K562 (cell line): ENCODE measurements around the gene C1R. TPM values are rescaled to one million over a fixed set of nuclear protein-coding genes. Genes with fewer than 3 reads are reported as not detected.
A peak's percentile ranks its signal among the peaks of the same experiment; 100 is the strongest.

Experiments
- ADNP ChIP-seq: fragments of 200-800 bp; sonication (Bioruptor generic); IDR thresholded peaks from 2 replicates; pipeline ENCODE4 v1.6.1; 2016; ENCODE audit warnings: missing genetic modification characterization, missing compliant biosample characterization
- ARHGAP35 ChIP-seq: fragments of 450-650 bp; IDR thresholded peaks from 2 replicates; pipeline ENCODE4 v1.6.1; 2018; ENCODE audit not compliant: partially characterized antibody
- BACH1 ChIP-seq: fragments of 200-800 bp; sonication (Bioruptor generic); IDR thresholded peaks from 2 replicates; pipeline ENCODE4 v1.6.1; 2016; ENCODE audit warnings: missing genetic modification characterization, missing compliant biosample characterization
- E2F3 ChIP-seq: fragments of 250-450 bp; sonication (Bioruptor Pico); IDR thresholded peaks from 2 replicates; pipeline ENCODE4 v1.4.0; 2020; ENCODE audit warnings: mild to moderate bottlenecking
- PBX2 ChIP-seq, 2 experiments: IDR thresholded peaks in 1 of 2; conservative IDR thresholded peaks in 1 of 2; 2 replicates each; pipeline ENCODE4 v1.6.1; 2016; ENCODE audit warnings: low read depth in 2 of 2, mild to moderate bottlenecking in 1 of 2, missing compliant biosample characterization in 1 of 2, missing genetic modification characterization in 1 of 2, moderate library complexity in 1 of 2
- TAF7 ChIP-seq: fragments of 450-650 bp; IDR thresholded peaks from 2 replicates; pipeline ENCODE4 v1.6.1; 2016; ENCODE audit warnings: missing genetic modification characterization, missing compliant biosample characterization
- TEAD1 ChIP-seq, 2 experiments: fragments of 450-650 bp in 1 of 2; sonication (generic) in 1 of 2; formaldehyde crosslinking; IDR thresholded peaks; 2 replicates each; pipeline versions ENCODE4 v1.4.0 to v1.8.0; 2020 to 2022; ENCODE audit warnings: mild to moderate bottlenecking in 2 of 2, missing genetic modification reagents in 1 of 2
- ZBTB26 ChIP-seq: fragments of 450-650 bp; formaldehyde crosslinking; IDR thresholded peaks from 2 replicates; pipeline ENCODE4 v1.4.0; 2022; ENCODE audit warnings: missing genetic modification characterization
- ZFP30 ChIP-seq: fragments of 250-450 bp; sonication (Bioruptor Pico); IDR thresholded peaks from 2 replicates; pipeline ENCODE4 v1.8.0; 2022; ENCODE audit warnings: moderate library complexity, mild to moderate bottlenecking, inconsistent platforms, borderline replicate concordance
- ZNF3 ChIP-seq: fragments of 250-450 bp; sonication (Bioruptor Pico); IDR thresholded peaks from 2 replicates; pipeline ENCODE4 v1.5.0; 2021; ENCODE audit warnings: mild to moderate bottlenecking, moderate library complexity
- polyA plus RNA-seq, 8 experiments: library from polyadenylated mRNA; depleted of rRNA in 4 of 8; stranded (reverse) in 5 of 8; unstranded in 3 of 8; fragments of >200 nt; fragmentation: Nextera tagmentation in 2 of 8; fragmentation: Illumina TruSeq in 1 of 8; extraction: Ambion mirVana in 2 of 8; extraction: Trizol in 1 of 8; gene quantifications; 2 replicates each; pipeline versions ENCODE4 v1.2.1 to v1.2.3, GENCODE V29; 2011 to 2014; ENCODE audit warnings: inconsistent platforms in 1 of 8, missing spikeins in 1 of 8
- total RNA-seq, 7 experiments: library from RNA; depleted of rRNA in 6 of 7; stranded (reverse); fragments of >200 nt in 6 of 7; fragmentation: Illumina TruSeq in 2 of 7; extraction: Trizol in 2 of 7; gene quantifications; 2 replicates each; pipeline versions ENCODE4 v1.2.1 to v1.2.3, GENCODE V29; 2011 to 2021; ENCODE audit warnings: low replicate concordance in 1 of 7
- TF ChIP-seq, protein P1 (sequence below): fragments of 250-450 bp; sonication (Bioruptor Pico); IDR thresholded peaks from 2 replicates; pipeline ENCODE4 v1.4.0; 2020
- TF ChIP-seq, protein P2 (sequence below): fragments of 450-650 bp; IDR thresholded peaks from 2 replicates; pipeline ENCODE4 v1.6.1; 2016; ENCODE audit warnings: antibody characterized with exemption
- TF ChIP-seq, protein P3 (sequence below), 3 experiments: IDR thresholded peaks in 2 of 3; conservative IDR thresholded peaks in 1 of 3; 2 replicates each; pipeline ENCODE4 v1.5.1; 2011 to 2012; ENCODE audit warnings: low read length in 3 of 3, mild to moderate bottlenecking in 3 of 3, control low read depth in 2 of 3, improper control_type of control experiment in 1 of 3, inconsistent platforms in 1 of 3, low read depth in 1 of 3, mixed read lengths in 1 of 3, moderate library complexity in 1 of 3; ENCODE audit not compliant: insufficient read depth in 2 of 3

The C1R gene
- total and polyA plus RNA-seq, 9 of the 15 experiments (the other 6 are each of a cell fraction or from before 2014, with no cell fraction given) = 0.07 to 1.0 (median 0.33) TPM; not detected in 1

DNA sequence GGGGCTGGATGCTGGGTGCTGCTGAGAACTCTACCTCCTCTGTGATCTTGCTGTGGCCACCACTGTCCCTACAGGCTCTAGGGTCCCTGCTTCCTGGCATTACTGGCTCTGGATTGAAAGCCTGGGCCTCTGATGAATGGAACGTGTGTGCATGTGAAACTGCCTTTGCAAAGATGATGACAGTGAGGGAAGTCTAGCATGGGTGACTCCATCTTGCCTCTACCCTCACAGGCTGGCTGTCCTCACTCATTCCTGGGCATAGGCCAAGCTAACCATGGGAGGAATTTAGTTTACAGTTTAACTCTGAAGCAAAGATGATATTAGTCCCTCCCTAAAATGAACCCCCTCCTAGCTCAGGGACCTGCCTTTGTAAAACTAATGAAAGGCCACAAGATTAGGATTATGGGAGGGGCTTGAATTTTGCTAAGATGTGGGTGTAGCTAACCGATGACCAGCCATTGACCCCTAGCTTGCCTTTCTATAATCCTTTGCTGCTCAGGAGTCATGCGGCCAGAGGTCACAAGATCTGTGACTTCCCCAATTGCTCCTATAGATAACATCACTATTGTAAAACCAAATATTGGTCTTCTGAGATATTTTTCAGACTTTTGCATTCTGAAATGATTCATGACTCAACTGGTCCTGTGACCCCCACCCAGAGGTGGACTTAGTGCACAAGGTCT is 33.9 kb downstream of the C1R start (continued):
- TF ChIP-seq PBX2 (CRISPR knock-in tag; IDR thresholded peaks at IDR 0.05; ENCODE audit: low read depth) = no peak
- TF ChIP-seq PBX2 (tag; conservative IDR thresholded peaks at IDR 0.05; ENCODE audit: low read depth) = peak; percentile 28; the same call in 1 of the 2 replicates
- TF ChIP-seq ADNP (tag) = no peak
- TF ChIP-seq E2F3 (CRISPR knock-in tag) = peak; percentile 78; the same call in 1 of the 2 replicates
- TF ChIP-seq, protein P1, sequence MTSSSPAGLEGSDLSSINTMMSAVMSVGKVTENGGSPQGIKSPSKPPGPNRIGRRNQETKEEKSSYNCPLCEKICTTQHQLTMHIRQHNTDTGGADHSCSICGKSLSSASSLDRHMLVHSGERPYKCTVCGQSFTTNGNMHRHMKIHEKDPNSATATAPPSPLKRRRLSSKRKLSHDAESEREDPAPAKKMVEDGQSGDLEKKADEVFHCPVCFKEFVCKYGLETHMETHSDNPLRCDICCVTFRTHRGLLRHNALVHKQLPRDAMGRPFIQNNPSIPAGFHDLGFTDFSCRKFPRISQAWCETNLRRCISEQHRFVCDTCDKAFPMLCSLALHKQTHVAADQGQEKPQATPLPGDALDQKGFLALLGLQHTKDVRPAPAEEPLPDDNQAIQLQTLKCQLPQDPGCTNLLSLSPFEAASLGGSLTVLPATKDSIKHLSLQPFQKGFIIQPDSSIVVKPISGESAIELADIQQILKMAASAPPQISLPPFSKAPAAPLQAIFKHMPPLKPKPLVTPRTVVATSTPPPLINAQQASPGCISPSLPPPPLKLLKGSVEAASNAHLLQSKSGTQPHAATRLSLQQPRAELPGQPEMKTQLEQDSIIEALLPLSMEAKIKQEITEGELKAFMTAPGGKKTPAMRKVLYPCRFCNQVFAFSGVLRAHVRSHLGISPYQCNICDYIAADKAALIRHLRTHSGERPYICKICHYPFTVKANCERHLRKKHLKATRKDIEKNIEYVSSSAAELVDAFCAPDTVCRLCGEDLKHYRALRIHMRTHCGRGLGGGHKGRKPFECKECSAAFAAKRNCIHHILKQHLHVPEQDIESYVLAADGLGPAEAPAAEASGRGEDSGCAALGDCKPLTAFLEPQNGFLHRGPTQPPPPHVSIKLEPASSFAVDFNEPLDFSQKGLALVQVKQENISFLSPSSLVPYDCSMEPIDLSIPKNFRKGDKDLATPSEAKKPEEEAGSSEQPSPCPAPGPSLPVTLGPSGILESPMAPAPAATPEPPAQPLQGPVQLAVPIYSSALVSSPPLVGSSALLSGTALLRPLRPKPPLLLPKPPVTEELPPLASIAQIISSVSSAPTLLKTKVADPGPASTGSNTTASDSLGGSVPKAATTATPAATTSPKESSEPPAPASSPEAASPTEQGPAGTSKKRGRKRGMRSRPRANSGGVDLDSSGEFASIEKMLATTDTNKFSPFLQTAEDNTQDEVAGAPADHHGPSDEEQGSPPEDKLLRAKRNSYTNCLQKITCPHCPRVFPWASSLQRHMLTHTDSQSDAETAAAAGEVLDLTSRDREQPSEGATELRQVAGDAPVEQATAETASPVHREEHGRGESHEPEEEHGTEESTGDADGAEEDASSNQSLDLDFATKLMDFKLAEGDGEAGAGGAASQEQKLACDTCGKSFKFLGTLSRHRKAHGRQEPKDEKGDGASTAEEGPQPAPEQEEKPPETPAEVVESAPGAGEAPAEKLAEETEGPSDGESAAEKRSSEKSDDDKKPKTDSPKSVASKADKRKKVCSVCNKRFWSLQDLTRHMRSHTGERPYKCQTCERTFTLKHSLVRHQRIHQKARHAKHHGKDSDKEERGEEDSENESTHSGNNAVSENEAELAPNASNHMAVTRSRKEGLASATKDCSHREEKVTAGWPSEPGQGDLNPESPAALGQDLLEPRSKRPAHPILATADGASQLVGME (CRISPR knock-in tag) = 0 out of 2 replicates have a peak, but pooled peaks have one; percentile 71
- TF ChIP-seq ZFP30 = no peak
- TF ChIP-seq, protein P2, sequence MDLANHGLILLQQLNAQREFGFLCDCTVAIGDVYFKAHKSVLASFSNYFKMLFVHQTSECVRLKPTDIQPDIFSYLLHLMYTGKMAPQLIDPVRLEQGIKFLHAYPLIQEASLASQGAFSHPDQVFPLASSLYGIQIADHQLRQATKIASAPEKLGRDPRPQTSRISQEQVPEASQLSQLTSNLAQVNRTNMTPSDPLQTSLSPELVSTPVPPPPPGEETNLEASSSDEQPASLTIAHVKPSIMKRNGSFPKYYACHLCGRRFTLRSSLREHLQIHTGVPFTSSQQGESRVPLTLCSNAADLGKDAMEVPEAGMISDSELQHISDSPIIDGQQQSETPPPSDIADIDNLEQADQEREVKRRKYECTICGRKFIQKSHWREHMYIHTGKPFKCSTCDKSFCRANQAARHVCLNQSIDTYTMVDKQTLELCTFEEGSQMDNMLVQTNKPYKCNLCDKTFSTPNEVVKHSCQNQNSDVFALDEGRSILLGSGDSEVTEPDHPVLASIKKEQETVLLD = no peak
- peak; percentile 50; the same call in 1 of the 2 replicates for TF ChIP-seq ZBTB26 (CRISPR knock-in tag)
- no peak for TF ChIP-seq ARHGAP35
- peak; percentile 85 for TF ChIP-seq TAF7 (tag)
- TF ChIP-seq, protein P3, sequence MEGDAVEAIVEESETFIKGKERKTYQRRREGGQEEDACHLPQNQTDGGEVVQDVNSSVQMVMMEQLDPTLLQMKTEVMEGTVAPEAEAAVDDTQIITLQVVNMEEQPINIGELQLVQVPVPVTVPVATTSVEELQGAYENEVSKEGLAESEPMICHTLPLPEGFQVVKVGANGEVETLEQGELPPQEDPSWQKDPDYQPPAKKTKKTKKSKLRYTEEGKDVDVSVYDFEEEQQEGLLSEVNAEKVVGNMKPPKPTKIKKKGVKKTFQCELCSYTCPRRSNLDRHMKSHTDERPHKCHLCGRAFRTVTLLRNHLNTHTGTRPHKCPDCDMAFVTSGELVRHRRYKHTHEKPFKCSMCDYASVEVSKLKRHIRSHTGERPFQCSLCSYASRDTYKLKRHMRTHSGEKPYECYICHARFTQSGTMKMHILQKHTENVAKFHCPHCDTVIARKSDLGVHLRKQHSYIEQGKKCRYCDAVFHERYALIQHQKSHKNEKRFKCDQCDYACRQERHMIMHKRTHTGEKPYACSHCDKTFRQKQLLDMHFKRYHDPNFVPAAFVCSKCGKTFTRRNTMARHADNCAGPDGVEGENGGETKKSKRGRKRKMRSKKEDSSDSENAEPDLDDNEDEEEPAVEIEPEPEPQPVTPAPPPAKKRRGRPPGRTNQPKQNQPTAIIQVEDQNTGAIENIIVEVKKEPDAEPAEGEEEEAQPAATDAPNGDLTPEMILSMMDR (IDR thresholded peaks at IDR 0.05 in 2 of 3, conservative IDR thresholded peaks at IDR 0.05 in 1 of 3; ENCODE audit: insufficient read depth in 2 of 3, low read depth in 1 of 3, low read length in 3 of 3) = no peak
- TF ChIP-seq BACH1 = peak; percentile 83
- TF ChIP-seq ZNF3 = no peak
- TF ChIP-seq TEAD1 (CRISPR knock-in tag; IDR thresholded peaks at IDR 0.05) = peak in 1 of 2 experiments; percentile 92; a peak in 2 of 4 replicates
